Thoracic aorta (tissue), 2 donors: ENCODE data around the gene CHRM1. TPM values are rescaled to one million over a fixed set of nuclear protein-coding genes. Genes with fewer than 3 reads are reported as not detected.

ENCODE experiments used
- ATAC-seq: fragments of 150-250 bp; one replicate; pipeline ENCODE4 v1.8.0; 2017; ENCODE audit warnings: low read depth; ENCODE audit not compliant: insufficient number of reproducible peaks, low FRiP score
- DNase-seq: peaks from one replicate; pipeline ENCODE4 v3.0.0-alpha.2; 2020; ENCODE audit warnings: low spot score
- H3K27ac ChIP-seq, 2 donors: fragments of 200-600 bp; sonication (generic); 1 replicate in 1 of 2; 2 replicates in 1 of 2; pipeline ENCODE4 v1.5.1; 2016; ENCODE audit warnings: mild to moderate bottlenecking in 2 of 2, moderate library complexity in 2 of 2
- H3K27me3 ChIP-seq: fragments of 200-600 bp; sonication (generic); replicated peaks from 2 replicates; pipeline ENCODE4 v1.6.0; 2016; ENCODE audit warnings: mild to moderate bottlenecking; ENCODE audit not compliant: insufficient read depth
- H3K36me3 ChIP-seq: fragments of 200-600 bp; sonication (generic); one replicate; pipeline ENCODE4 v1.5.1; 2016
- H3K4me1 ChIP-seq, 2 donors: fragments of 200-600 bp; sonication (generic); 1 replicate in 1 of 2; 2 replicates in 1 of 2; pipeline versions ENCODE4 v1.5.1 to v1.6.0; 2016; ENCODE audit warnings: low read depth in 2 of 2, mild to moderate bottlenecking in 1 of 2; ENCODE audit not compliant: control insufficient read depth in 1 of 2
- H3K4me3 ChIP-seq: fragments of 200-600 bp; sonication (generic); 2 replicates; pipeline ENCODE4 v1.5.1; 2016; ENCODE audit warnings: mild to moderate bottlenecking
- H3K9me3 ChIP-seq: fragments of 200-600 bp; sonication (generic); 2 replicates; pipeline ENCODE4 v1.5.1; 2016
- total RNA-seq, 2 donors: library from RNA; depleted of rRNA; stranded (reverse); fragments of >200 nt; gene quantifications; one replicate each; pipeline versions ENCODE4 v1.1.0 to v1.2.3, GENCODE V29; 2016
- TF ChIP-seq, protein P1 (sequence below): fragments of 200-600 bp; sonication (generic); IDR thresholded peaks from one replicate; pipeline ENCODE4 v1.5.1; 2019; ENCODE audit warnings: antibody characterized with exemption

Gene CHRM1
- total RNA-seq, 2 donors from 2014 or later: not detected

DNA sequence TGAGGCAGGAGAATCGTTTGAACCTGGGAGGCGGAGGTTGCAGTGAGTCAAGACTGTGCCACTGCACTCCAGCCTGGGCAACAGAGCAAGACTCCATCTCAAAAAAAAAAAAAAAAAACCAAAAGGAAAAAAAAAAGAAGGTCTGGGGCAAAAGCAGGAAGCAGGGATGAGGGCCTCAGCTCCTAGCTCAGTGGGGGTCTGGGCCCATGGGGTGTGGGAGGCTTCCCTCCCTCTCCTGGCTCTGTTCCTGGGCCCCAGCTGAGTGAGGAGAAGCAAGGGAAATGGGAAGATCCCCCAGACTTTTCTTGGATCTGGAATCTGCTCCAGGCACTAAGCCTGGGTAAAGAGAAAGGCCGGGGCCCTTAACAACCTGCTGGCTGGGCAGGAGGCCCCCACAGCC is 8.9 kb downstream of the CHRM1 start:
- H3K27ac ChIP-seq: no peak overlapping the region
- no peaks in the 10 kb centered on the region for H3K27me3 ChIP-seq
- no peak for ATAC-seq
- no peaks in the 10 kb centered on the region for H3K9me3 ChIP-seq
- DNase-seq: no peak
- H3K36me3 ChIP-seq: no peaks in the 10 kb centered on the region
- TF ChIP-seq, protein P1, sequence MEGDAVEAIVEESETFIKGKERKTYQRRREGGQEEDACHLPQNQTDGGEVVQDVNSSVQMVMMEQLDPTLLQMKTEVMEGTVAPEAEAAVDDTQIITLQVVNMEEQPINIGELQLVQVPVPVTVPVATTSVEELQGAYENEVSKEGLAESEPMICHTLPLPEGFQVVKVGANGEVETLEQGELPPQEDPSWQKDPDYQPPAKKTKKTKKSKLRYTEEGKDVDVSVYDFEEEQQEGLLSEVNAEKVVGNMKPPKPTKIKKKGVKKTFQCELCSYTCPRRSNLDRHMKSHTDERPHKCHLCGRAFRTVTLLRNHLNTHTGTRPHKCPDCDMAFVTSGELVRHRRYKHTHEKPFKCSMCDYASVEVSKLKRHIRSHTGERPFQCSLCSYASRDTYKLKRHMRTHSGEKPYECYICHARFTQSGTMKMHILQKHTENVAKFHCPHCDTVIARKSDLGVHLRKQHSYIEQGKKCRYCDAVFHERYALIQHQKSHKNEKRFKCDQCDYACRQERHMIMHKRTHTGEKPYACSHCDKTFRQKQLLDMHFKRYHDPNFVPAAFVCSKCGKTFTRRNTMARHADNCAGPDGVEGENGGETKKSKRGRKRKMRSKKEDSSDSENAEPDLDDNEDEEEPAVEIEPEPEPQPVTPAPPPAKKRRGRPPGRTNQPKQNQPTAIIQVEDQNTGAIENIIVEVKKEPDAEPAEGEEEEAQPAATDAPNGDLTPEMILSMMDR: no peak
- H3K4me1 ChIP-seq: peaks cover 0 to 13% of the 10 kb centered on the region in 2 donors
- H3K4me3 ChIP-seq: no peak overlapping the region

DNA sequence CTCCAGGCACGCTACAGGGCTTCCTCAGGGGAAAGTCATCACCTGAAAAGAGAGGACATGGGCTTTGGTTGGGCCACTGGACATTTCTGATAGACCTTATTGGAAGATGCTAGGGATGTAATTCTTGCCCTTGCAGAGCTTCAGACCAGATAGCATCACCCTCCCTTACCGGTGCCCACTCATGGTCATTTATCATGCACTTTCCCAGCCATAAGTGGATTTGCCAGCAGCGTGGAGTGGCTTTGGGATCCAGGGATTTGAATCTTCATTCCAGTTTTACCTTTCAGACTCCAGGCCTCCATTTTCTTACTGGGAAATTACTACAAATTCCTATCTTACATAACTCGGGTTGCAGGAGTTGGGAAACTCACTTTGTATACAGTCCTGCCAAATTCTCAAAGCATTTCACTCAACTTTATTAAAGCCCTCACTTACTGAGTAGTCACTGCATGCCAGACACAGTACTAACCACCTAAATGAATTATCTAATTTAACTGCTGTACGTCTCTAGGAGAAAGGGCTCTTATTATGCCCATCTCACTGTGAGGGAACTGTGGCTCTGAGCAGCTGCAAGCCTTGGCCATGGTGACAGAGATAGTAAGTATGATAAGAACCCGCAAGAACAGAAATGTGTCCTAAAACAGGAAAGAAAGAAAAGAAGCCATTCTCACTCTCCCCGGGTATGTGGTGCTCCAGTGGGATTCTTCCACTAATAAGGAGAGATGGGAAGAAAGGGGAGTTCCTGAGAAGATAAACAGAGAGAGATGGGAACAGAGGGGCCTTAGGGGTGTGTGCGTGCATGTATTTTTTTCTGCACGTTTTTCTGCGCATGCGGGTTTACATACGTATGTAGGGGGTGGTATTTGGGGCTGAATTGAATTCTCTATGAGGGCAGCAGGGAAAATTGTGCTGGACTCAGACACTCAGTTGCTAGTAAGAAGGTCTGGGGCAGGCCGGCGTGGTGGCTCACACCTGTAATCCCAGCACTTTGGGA is 9.7 kb downstream of the CHRM1 start:
- DNase-seq: no peak
- Histone ChIP-seq H3K9me3 (no peaks in the 10 kb centered on the region), H3K27ac (no peak overlapping the region), H3K27me3 (no peaks in the 10 kb centered on the region), H3K4me3 (no peak overlapping the region), H3K36me3 (no peaks in the 10 kb centered on the region), H3K4me1 (peaks cover 0 to 13% of the 10 kb centered on the region in 2 donors)
- TF ChIP-seq, protein P1: no peak
- ATAC-seq: no peak

DNA sequence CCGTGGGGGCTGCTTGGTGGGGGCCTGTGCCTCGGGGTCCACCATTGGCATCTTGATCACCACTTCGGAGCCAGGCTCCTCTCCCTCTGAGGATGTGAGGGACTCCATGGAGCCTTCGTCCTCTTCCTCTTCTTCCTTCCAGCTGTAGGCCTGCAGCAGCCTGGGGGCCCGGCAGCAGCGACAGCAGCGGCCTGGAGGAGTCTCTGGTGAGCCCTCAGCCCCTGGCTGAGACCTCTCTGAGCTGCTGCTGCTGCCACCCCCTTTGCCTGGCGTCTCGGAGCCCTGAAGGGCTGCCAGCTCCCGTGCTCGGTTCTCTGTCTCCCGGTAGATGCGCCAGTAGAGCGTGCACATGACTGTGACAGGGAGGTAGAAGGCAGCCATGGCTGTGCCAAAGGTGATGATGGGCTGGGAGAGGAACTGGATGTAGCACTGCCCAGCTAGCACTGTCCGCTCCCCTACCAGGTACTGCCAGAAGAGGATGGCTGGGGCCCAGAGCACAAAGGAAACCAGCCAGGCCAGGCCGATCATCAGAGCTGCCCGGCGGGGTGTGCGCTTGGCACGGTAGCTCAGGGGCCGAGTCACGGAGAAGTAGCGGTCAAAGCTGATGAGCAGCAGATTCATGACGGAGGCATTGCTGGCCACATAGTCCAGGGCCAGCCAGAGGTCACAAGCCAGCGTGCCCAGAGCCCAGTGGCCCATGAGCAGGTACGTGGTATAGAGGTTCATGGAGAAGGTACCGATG is 10.9 kb downstream of the CHRM1 start:
- Histone ChIP-seq H3K27me3 (no peaks in the 10 kb centered on the region), H3K4me3 (no peak overlapping the region), H3K36me3 (no peaks in the 10 kb centered on the region), H3K4me1 (peaks cover 0 to 13% of the 10 kb centered on the region in 2 donors), H3K9me3 (no peaks in the 10 kb centered on the region), H3K27ac (no peak overlapping the region)
- ATAC-seq (no peak), DNase-seq (no peak)
- TF ChIP-seq, protein P1: no peak

DNA sequence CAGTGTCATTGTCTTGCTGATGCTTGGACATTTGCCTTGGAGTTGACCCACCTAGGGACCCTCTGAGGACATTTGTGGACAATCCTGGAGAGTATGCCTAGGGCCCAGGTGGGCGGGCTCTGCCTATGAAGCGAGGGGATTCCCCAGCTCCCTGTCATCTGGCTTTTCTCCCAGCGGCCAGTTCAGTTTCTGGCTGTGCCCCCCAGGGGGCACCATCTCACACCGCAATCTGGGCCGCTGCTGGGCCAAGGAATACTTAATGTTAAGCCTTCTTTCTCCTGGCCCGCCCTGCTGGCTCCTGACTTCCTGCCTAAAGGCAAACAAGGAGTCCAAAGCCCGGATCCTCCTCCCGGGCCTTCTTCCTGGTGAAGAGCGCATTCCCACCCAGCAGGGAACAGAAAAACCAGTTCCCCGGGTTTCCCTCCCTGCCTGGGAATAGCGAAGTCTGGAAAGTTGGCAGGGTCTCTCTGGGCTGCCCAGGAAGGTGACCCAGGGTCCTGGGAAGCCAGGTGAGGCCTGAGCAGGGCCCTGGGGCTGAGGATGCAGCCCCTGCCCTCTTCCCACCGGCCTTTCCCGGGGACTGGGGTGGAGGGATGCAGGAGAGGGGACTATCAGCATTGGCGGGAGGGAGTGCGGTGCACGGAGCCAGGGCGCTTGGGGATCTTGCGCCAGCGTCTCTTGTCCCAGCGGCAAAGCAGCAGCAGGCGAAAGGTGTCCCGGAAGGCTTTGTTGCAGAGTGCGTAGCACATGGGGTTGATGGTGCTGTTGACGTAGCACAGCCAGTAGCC is 11.9 kb downstream of the CHRM1 start:
- no peak overlapping the region for H3K4me3 ChIP-seq
- DNase-seq: no peak
- peaks cover 0 to 13% of the 10 kb centered on the region in 2 donors for H3K4me1 ChIP-seq
- TF ChIP-seq, protein P1: peak; percentile 28
- no peak overlapping the region for H3K27ac ChIP-seq
- H3K27me3 ChIP-seq: no peaks in the 10 kb centered on the region
- no peaks in the 10 kb centered on the region for H3K36me3 ChIP-seq
- no peaks in the 10 kb centered on the region for H3K9me3 ChIP-seq
- no peak for ATAC-seq
